Neuronal stem cell (in vitro differentiated cells): ENCODE data around the gene SYNE2.

Experiments
- DNase-seq: peaks from one replicate; pipeline ENCODE4 v3.0.0-alpha.2; 2013; ENCODE audit warnings: low spot score
- H2AFZ ChIP-seq: one replicate; pipeline ENCODE4 v1.6.1; 2013; ENCODE audit warnings: mild to moderate bottlenecking, low read length, inconsistent platforms
- H2AK5ac ChIP-seq: 2 replicates; pipeline ENCODE4 v1.6.1; 2013; ENCODE audit warnings: low read depth, mild to moderate bottlenecking, inconsistent platforms, low read length, moderate library complexity, mixed read lengths
- H2BK120ac ChIP-seq: 2 replicates; pipeline ENCODE4 v1.6.1; 2013; ENCODE audit warnings: low read depth, mild to moderate bottlenecking, inconsistent platforms, low read length, moderate library complexity, mixed read lengths
- H2BK12ac ChIP-seq: one replicate; pipeline ENCODE4 v1.6.1; 2013; ENCODE audit warnings: low read length, inconsistent platforms
- H2BK15ac ChIP-seq: 2 replicates; pipeline ENCODE4 v1.6.1; 2013; ENCODE audit warnings: mild to moderate bottlenecking, low read length, inconsistent platforms, mixed read lengths
- H2BK5ac ChIP-seq: one replicate; pipeline ENCODE4 v1.6.1; 2013; ENCODE audit warnings: inconsistent platforms, mild to moderate bottlenecking, low read length, moderate library complexity
- H3K14ac ChIP-seq: one replicate; pipeline ENCODE4 v1.6.1; 2013; ENCODE audit warnings: low read length, inconsistent platforms
- H3K18ac ChIP-seq: 2 replicates; pipeline ENCODE4 v1.6.1; 2013; ENCODE audit warnings: low read length, inconsistent platforms
- H3K23ac ChIP-seq: 2 replicates; pipeline ENCODE4 v1.6.1; 2013; ENCODE audit warnings: low read depth, mild to moderate bottlenecking, mixed read lengths, low read length, inconsistent platforms; ENCODE audit not compliant: poor library complexity
- H3K27ac ChIP-seq: replicated peaks from 3 replicates; pipeline ENCODE4 v1.5.1; 2013; ENCODE audit warnings: low read length, inconsistent platforms
- H3K27me3 ChIP-seq, 3 experiments: 2 replicates each; pipeline ENCODE4 v1.6.1; 2013; ENCODE audit warnings: low read length in 3 of 3, mild to moderate bottlenecking in 2 of 3, inconsistent platforms in 1 of 3, low read depth in 1 of 3, mixed read lengths in 1 of 3, moderate library complexity in 1 of 3; ENCODE audit not compliant: control insufficient read depth in 3 of 3, insufficient read depth in 3 of 3
- H3K36me3 ChIP-seq, 2 donors: replicated peaks in 1 of 2; 2 replicates each; pipeline ENCODE4 v1.6.1; 2013; ENCODE audit warnings: low read length in 2 of 2; ENCODE audit not compliant: control insufficient read depth in 2 of 2, insufficient read depth in 2 of 2
- H3K4ac ChIP-seq: 2 replicates; pipeline ENCODE4 v1.6.1; 2013; ENCODE audit warnings: inconsistent platforms, mild to moderate bottlenecking, low read length, moderate library complexity
- H3K4me1 ChIP-seq, 2 donors: 1 replicate in 1 of 2; 2 replicates in 1 of 2; pipeline ENCODE4 v1.6.1; 2013; ENCODE audit warnings: low read length in 2 of 2, low read depth in 1 of 2; ENCODE audit not compliant: control insufficient read depth in 2 of 2, insufficient read depth in 1 of 2
- H3K4me2 ChIP-seq: one replicate; pipeline ENCODE4 v1.6.1; 2013; ENCODE audit warnings: mild to moderate bottlenecking, low read length, inconsistent platforms; ENCODE audit not compliant: insufficient read depth, poor library complexity, severe bottlenecking
- H3K4me3 ChIP-seq, 2 donors: 2 replicates each; pipeline ENCODE4 v1.5.1; 2013; ENCODE audit warnings: low read length in 2 of 2, mild to moderate bottlenecking in 2 of 2, inconsistent platforms in 1 of 2, moderate library complexity in 1 of 2
- H3K79me1 ChIP-seq: one replicate; pipeline ENCODE4 v1.6.1; 2013; ENCODE audit warnings: low read depth, mild to moderate bottlenecking, inconsistent platforms, low read length, moderate library complexity
- H3K9ac ChIP-seq: one replicate; pipeline ENCODE4 v1.6.1; 2013; ENCODE audit warnings: mild to moderate bottlenecking, low read depth, low read length, inconsistent platforms; ENCODE audit not compliant: poor library complexity
- H3K9me3 ChIP-seq, 2 donors: replicated peaks in 1 of 2; 2 replicates each; pipeline versions ENCODE3 to v1.6.1; 2013; ENCODE audit warnings: low read length in 2 of 2, mild to moderate bottlenecking in 2 of 2, inconsistent platforms in 1 of 2, low read depth in 1 of 2, mixed read lengths in 1 of 2, moderate library complexity in 1 of 2; ENCODE audit not compliant: control insufficient read depth in 2 of 2, insufficient read depth in 1 of 2
- H4K8ac ChIP-seq: one replicate; pipeline ENCODE4 v1.6.1; 2013; ENCODE audit warnings: low read depth, mild to moderate bottlenecking, inconsistent platforms, low read length, moderate library complexity
- H4K91ac ChIP-seq: one replicate; pipeline ENCODE4 v1.6.1; 2013; ENCODE audit warnings: low read length, low read depth, mild to moderate bottlenecking, inconsistent platforms; ENCODE audit not compliant: poor library complexity
- WGBS, 2 donors: extraction: QIAGEN DNeasy Blood & Tissue Kit; methylation state at CpG; one replicate each; pipeline ENCODE4 v1.1.7; 2013; ENCODE audit warnings: missing lambda C conversion rate in 2 of 2, mixed read lengths in 1 of 2; ENCODE audit not compliant: insufficient read length in 2 of 2, insufficient replicate concordance in 1 of 2; ENCODE audit errors: extremely low coverage in 2 of 2; 5-methylcytosine and 5-hydroxymethylcytosine counted together

SYNE2 gene

GRCh38 chr14:63918411-63918810 lies 65.6 kb downstream of the SYNE2 start:
- Histone ChIP-seq H3K79me1 (peaks cover 2% of the 10 kb centered on the region), H3K9ac (no peak overlapping the region)
- WGBS, 2 donors: no CpG with 5 or more reads among the region's 11 CpGs

DNA sequence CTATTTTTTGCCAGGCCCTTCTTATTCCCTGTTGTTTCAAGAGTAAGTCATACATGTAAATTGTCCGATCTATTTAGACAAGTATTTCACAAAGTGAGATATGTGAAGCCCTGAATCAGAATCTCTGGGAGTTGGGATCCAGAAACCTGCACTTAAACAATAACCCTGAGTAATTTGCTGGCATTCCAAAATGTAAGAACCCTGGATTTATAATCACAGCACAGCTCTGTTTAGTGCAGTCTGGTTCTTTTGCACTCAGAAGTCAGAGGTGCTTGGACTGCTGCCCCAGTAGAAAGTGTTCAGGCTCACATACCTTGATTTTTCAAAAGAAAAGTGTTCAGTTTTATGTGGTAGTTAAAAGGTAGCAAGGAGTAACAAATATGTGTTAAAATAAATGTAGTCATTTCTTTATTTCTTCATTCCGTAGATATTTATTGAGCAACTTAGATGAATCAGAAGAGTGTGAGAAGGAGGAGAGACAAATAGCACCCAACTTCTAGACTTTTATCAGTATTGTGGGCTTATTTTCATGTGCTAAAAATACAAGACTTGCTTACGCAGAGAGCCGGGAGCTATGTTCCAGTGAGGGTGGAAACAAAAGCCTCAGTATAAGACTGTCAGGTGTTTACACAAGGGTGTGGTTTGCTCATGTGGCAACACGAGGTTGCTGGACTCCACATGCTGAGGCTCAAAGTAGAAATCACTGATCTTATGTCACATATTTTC lies 70.1 kb downstream of the SYNE2 start:
- Histone ChIP-seq H3K4me2 (no peak overlapping the region), H3K4me3 (no peak overlapping the region), H2AK5ac (no peak overlapping the region), H2BK120ac (no peak overlapping the region), H3K9me3 (peaks cover 0 to 7% of the 10 kb centered on the region in 2 donors), H3K9ac (no peak overlapping the region), H4K91ac (no peak overlapping the region), H3K4ac (no peak overlapping the region), H3K23ac (no peak overlapping the region), H3K27me3 (no peaks in the 10 kb centered on the region), H3K18ac (no peak overlapping the region), H3K14ac (no peak overlapping the region), H2AFZ (no peak overlapping the region), H4K8ac (no peak overlapping the region), H3K27ac (no peak overlapping the region), H2BK15ac (no peak overlapping the region), H3K4me1 (peaks cover 0 to 2% of the 10 kb centered on the region in 2 donors), H2BK5ac (no peak overlapping the region), H3K79me1 (peaks cover 6% of the 10 kb centered on the region), H2BK12ac (no peak overlapping the region), H3K36me3 (peaks cover 0 to 24% of the 10 kb centered on the region in 2 donors)
- no peak for DNase-seq
- no CpG with 5 or more reads among the region's 5 CpGs for WGBS, 2 donors

More at GRCh38 chr14:63918411-63918810, 65.6 kb downstream of the SYNE2 start:
- no peak overlapping the region for H3K14ac ChIP-seq
- no peak overlapping the region for H2BK12ac ChIP-seq
- no peak for DNase-seq
- H2BK120ac ChIP-seq: no peak overlapping the region
- H4K91ac ChIP-seq: no peak overlapping the region
- H3K9me3 ChIP-seq: no peaks in the 10 kb centered on the region
- H3K18ac ChIP-seq: no peak overlapping the region
- H2BK15ac ChIP-seq: no peak overlapping the region
- H3K23ac ChIP-seq: no peak overlapping the region
- H3K4ac ChIP-seq: no peak overlapping the region
- H3K4me2 ChIP-seq: no peak overlapping the region
- H2AFZ ChIP-seq: no peak overlapping the region
- H2AK5ac ChIP-seq: no peak overlapping the region
- no peak overlapping the region for H4K8ac ChIP-seq
- peaks cover 0 to 2% of the 10 kb centered on the region in 2 donors for H3K4me1 ChIP-seq
- H2BK5ac ChIP-seq: no peak overlapping the region
- H3K27me3 ChIP-seq: no peaks in the 10 kb centered on the region
- H3K36me3 ChIP-seq: peaks cover 0 to 39% of the 10 kb centered on the region in 2 donors
- H3K27ac ChIP-seq: no peak overlapping the region
- H3K4me3 ChIP-seq: no peak overlapping the region

DNA sequence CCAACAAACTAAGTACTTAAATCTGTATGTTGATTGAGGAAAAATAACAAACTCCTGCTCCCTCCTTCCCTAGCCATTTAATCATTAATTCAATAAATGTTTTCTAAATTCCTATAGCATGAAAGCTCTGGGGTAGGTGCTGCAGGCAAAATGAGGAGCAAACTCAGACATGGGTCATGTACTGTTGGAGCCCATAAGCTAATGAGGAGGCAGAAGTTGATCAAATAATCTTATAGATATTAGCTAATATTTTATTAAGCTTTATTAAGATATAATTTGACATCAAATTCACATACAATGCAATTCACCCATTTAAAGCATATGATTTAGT lies 70.6 kb downstream of the SYNE2 start:
- no peak overlapping the region for H3K9ac ChIP-seq
- H2BK12ac ChIP-seq: no peak overlapping the region
- no peak overlapping the region for H3K4ac ChIP-seq
- peaks cover 6% of the 10 kb centered on the region for H3K79me1 ChIP-seq
- H4K8ac ChIP-seq: no peak overlapping the region
- H3K27ac ChIP-seq: no peak overlapping the region
- no peak overlapping the region for H3K14ac ChIP-seq
- no peak overlapping the region for H2BK15ac ChIP-seq
- no peak overlapping the region for H3K23ac ChIP-seq
- no peak overlapping the region for H3K4me2 ChIP-seq
- H3K27me3 ChIP-seq: no peaks in the 10 kb centered on the region
- H4K91ac ChIP-seq: no peak overlapping the region
- no peak for DNase-seq
- no peak overlapping the region for H3K18ac ChIP-seq
- peaks cover 0 to 4% of the 10 kb centered on the region in 2 donors for H3K4me1 ChIP-seq
- no peak overlapping the region for H2BK120ac ChIP-seq
- H2AK5ac ChIP-seq: no peak overlapping the region
- peaks cover 0 to 24% of the 10 kb centered on the region in 2 donors for H3K36me3 ChIP-seq
- peaks cover 1 to 7% of the 10 kb centered on the region in 2 donors for H3K9me3 ChIP-seq
- no peak overlapping the region for H3K4me3 ChIP-seq
- no peak overlapping the region for H2AFZ ChIP-seq
- H2BK5ac ChIP-seq: no peak overlapping the region

DNA sequence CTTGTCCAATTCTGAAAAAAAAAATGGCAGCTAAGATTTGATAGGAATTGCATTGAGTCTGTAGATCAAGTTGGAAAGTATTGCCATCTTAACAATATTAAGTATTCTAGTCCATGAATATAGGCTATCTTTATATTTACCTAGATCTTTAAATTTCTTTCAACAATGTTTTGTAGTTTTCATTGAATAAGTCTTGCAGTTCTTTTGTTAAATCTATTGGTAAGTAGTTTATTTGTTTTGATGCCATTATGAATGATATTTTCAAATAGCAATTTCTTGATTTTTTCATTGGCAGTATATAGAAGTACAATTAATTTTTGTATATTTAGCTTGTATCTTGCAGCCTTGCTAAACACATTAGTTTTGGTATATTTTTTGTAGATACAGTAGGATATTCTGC lies 71.6 kb downstream of the SYNE2 start:
- H4K8ac ChIP-seq: no peak overlapping the region
- no peak overlapping the region for H3K18ac ChIP-seq
- no peak overlapping the region for H2AK5ac ChIP-seq
- H3K14ac ChIP-seq: no peak overlapping the region
- H2BK15ac ChIP-seq: no peak overlapping the region
- H4K91ac ChIP-seq: no peak overlapping the region
- peaks cover 1 to 7% of the 10 kb centered on the region in 2 donors for H3K9me3 ChIP-seq
- no peak overlapping the region for H3K4me2 ChIP-seq
- no peak overlapping the region for H3K4ac ChIP-seq
- peaks cover 5% of the 10 kb centered on the region for H3K79me1 ChIP-seq
- no peak overlapping the region for H2AFZ ChIP-seq
- H3K4me1 ChIP-seq: peaks cover 0 to 2% of the 10 kb centered on the region in 2 donors
- no peak overlapping the region for H2BK12ac ChIP-seq
- no peak overlapping the region for H2BK5ac ChIP-seq
- no peak overlapping the region for H3K4me3 ChIP-seq
- DNase-seq: no peak
- H3K9ac ChIP-seq: no peak overlapping the region
- H3K36me3 ChIP-seq: peaks cover 0 to 16% of the 10 kb centered on the region in 2 donors
- no peak overlapping the region for H3K23ac ChIP-seq
- H3K27me3 ChIP-seq: no peaks in the 10 kb centered on the region
- no peak overlapping the region for H3K27ac ChIP-seq
- H2BK120ac ChIP-seq: no peak overlapping the region
